ENCODE measurements around the gene C2CD2. TPM values are rescaled to one million over a fixed set of nuclear protein-coding genes. Genes with fewer than 3 reads are reported as not detected.

The C2CD2 gene
- total RNA-seq, 2 donors from 2014 or later, result 26.3 to 28.7 TPM

- no peak overlapping the region for H3K4me3 Mint-ChIP-seq
- H3K4me1 ChIP-seq (ENCODE audit: control insufficient read depth, insufficient read depth, low read length), result peaks cover 5% of the 10 kb centered on the region
- no peak overlapping the region for H3K9ac ChIP-seq (ENCODE audit: extremely low read depth, low read length, poor library complexity, severe bottlenecking)
- peaks cover 12% of the 10 kb centered on the region for H3K4me1 Mint-ChIP-seq
- no peak overlapping the region for H3K27ac Mint-ChIP-seq
- H3K9me3 ChIP-seq (ENCODE audit: control insufficient read depth, low read length), result no peaks in the 10 kb centered on the region
- no peak overlapping the region for H3K27ac ChIP-seq (ENCODE audit: low read depth, low read length)
- no peaks in the 10 kb centered on the region for H3K27me3 ChIP-seq (ENCODE audit: control insufficient read depth, insufficient read depth, low read length, poor library complexity, severe bottlenecking)
- H3K4me3 ChIP-seq (ENCODE audit: low read length), result no peak overlapping the region
- H3K36me3 ChIP-seq (ENCODE audit: control insufficient read depth, insufficient read depth, low read length), result no peaks in the 10 kb centered on the region
- no peaks in the 10 kb centered on the region for H3K9me3 Mint-ChIP-seq
- peaks cover 16% of the 10 kb centered on the region for H3K36me3 Mint-ChIP-seq (ENCODE audit: low read depth)
- no peak for DNase-seq
- WGBS, 2 experiments (ENCODE audit: insufficient coverage in 1 of 2, insufficient read length in 1 of 2), result 96 to 97% methylated on average over 10 to 16 of the region's 16 CpGs
- no peaks in the 10 kb centered on the region for H3K27me3 Mint-ChIP-seq (ENCODE audit: insufficient read depth)
- no peak for TF ChIP-seq CTCF (conservative IDR thresholded peaks at IDR 0.05)
Observed at GRCh38 chr21:41892726-41893125, 61.1 kb downstream of the C2CD2 start.

GRCh38 chr21:41891132-41891531 is 62.7 kb downstream of the C2CD2 start:
- TF ChIP-seq CTCF (conservative IDR thresholded peaks at IDR 0.05), result no peak

GRCh38 chr21:41890355-41890754 is 63.5 kb downstream of the C2CD2 start:
- Histone ChIP-seq H3K4me3 (ENCODE audit: low read length) (no peak overlapping the region), H3K9ac (ENCODE audit: extremely low read depth, low read length, poor library complexity, severe bottlenecking) (no peak overlapping the region), H3K27ac (ENCODE audit: low read depth, low read length) (no peak overlapping the region), H3K9me3 (ENCODE audit: control insufficient read depth, low read length) (no peaks in the 10 kb centered on the region), H3K27me3 (ENCODE audit: control insufficient read depth, insufficient read depth, low read length, poor library complexity, severe bottlenecking) (no peaks in the 10 kb centered on the region), H3K36me3 (ENCODE audit: control insufficient read depth, insufficient read depth, low read length) (no peaks in the 10 kb centered on the region), H3K4me1 (ENCODE audit: control insufficient read depth, insufficient read depth, low read length) (peaks cover 5% of the 10 kb centered on the region)
- no peak overlapping the region for H3K4me3 Mint-ChIP-seq
- 84 to 100% methylated on average over 1 to 6 of the region's 6 CpGs for WGBS, 2 experiments (ENCODE audit: insufficient coverage in 1 of 2, insufficient read length in 1 of 2)
- H3K27me3 Mint-ChIP-seq (ENCODE audit: insufficient read depth), result no peaks in the 10 kb centered on the region
- TF ChIP-seq CTCF (conservative IDR thresholded peaks at IDR 0.05), result no peak
- no peaks in the 10 kb centered on the region for H3K9me3 Mint-ChIP-seq
- peaks cover 10% of the 10 kb centered on the region for H3K4me1 Mint-ChIP-seq
- peaks cover 15% of the 10 kb centered on the region for H3K36me3 Mint-ChIP-seq (ENCODE audit: low read depth)
- no peak for DNase-seq
- no peak overlapping the region for H3K27ac Mint-ChIP-seq

More at GRCh38 chr21:41891132-41891531, 62.7 kb downstream of the C2CD2 start:
- Mint-ChIP-seq H3K4me3 (no peak overlapping the region), H3K9me3 (no peaks in the 10 kb centered on the region), H3K4me1 (peaks cover 10% of the 10 kb centered on the region), H3K27ac (no peak overlapping the region), H3K27me3 (ENCODE audit: insufficient read depth) (no peaks in the 10 kb centered on the region), H3K36me3 (ENCODE audit: low read depth) (peaks cover 18% of the 10 kb centered on the region)
- no peaks in the 10 kb centered on the region for H3K36me3 ChIP-seq (ENCODE audit: control insufficient read depth, insufficient read depth, low read length)
- peaks cover 5% of the 10 kb centered on the region for H3K4me1 ChIP-seq (ENCODE audit: control insufficient read depth, insufficient read depth, low read length)
- WGBS, 2 experiments (ENCODE audit: insufficient coverage in 1 of 2, insufficient read length in 1 of 2), result 94% methylated on average over 5 of the region's 5 CpGs
- H3K27ac ChIP-seq (ENCODE audit: low read depth, low read length), result no peak overlapping the region
- H3K9me3 ChIP-seq (ENCODE audit: control insufficient read depth, low read length), result no peaks in the 10 kb centered on the region
- H3K27me3 ChIP-seq (ENCODE audit: control insufficient read depth, insufficient read depth, low read length, poor library complexity, severe bottlenecking), result no peaks in the 10 kb centered on the region
- no peak overlapping the region for H3K9ac ChIP-seq (ENCODE audit: extremely low read depth, low read length, poor library complexity, severe bottlenecking)
- H3K4me3 ChIP-seq (ENCODE audit: low read length), result no peak overlapping the region
- DNase-seq, result no peak
